NOMO-1 treated with dmso at 0.1 percent for 144 hours (cell line): ENCODE results near the gene PGAP6.
A peak's percentile ranks its signal among the peaks of the same experiment; 100 is the strongest.
"Not testable (repeated sequence)": the region's sequence is repeated elsewhere in the genome, so short reads cannot be mapped to it uniquely, and the experiment has no call there.

Experiments used
- DNase-seq: peaks from one replicate; lab custom pipeline; 2025; ENCODE audit not compliant: unreplicated experiment; lab: John Stamatoyannopoulos, UW

PGAP6 gene

GRCh38 chr16:404971-405486, 23.3 kb upstream of the PGAP6 start:
- DNase-seq, result no peak

- peak; percentile 69 for DNase-seq
Measured at GRCh38 chr16:401468-402348, 19.9 kb upstream of the PGAP6 start, which contains the start of gene DECR2. Gene DECR2 (plus strand): TSS chr16:401885. CDS start chr16:401964, 79 bp downstream.

- DNase-seq, result no peak
Measured at GRCh38 chr16:400061-400591, 18.3 kb upstream of the PGAP6 start.

GRCh38 chr16:399340-400019, 17.7 kb upstream of the PGAP6 start:
- DNase-seq, result no peak

- no peak for DNase-seq
Measured at GRCh38 chr16:398561-399339, 17.0 kb upstream of the PGAP6 start.

- DNase-seq, result peak; percentile 45
Measured at GRCh38 chr16:397736-398332, 16.1 kb upstream of the PGAP6 start.

GRCh38 chr16:397135-397661, 15.4 kb upstream of the PGAP6 start, which contains the start of gene NME4:
Gene NME4 (plus strand): TSS chr16:397199. CDS start chr16:397223, 24 bp downstream.
- DNase-seq, result no peak

GRCh38 chr16:396605-397004, 14.8 kb upstream of the PGAP6 start:
- DNase-seq, result peak; percentile 6

GRCh38 chr16:396199-396598, 14.4 kb upstream of the PGAP6 start:
- DNase-seq, result no peak

GRCh38 chr16:392450-393030, 10.8 kb upstream of the PGAP6 start:
- DNase-seq, result no peak

- DNase-seq, result peak; percentile 50
Measured at GRCh38 chr16:391885-392335, 10.1 kb upstream of the PGAP6 start.

GRCh38 chr16:389352-389751, 7.6 kb upstream of the PGAP6 start:
- DNase-seq, result no peak

- not testable (repeated sequence) for DNase-seq
Measured at GRCh38 chr16:387761-388666, 6.2 kb upstream of the PGAP6 start.

GRCh38 chr16:386641-387156, 4.9 kb upstream of the PGAP6 start:
- no peak for DNase-seq

GRCh38 chr16:383326-384051, 1.7 kb upstream of the PGAP6 start:
- DNase-seq, result no peak

GRCh38 chr16:381012-381788, 578 bp downstream of the PGAP6 start:
- DNase-seq, result no peak

GRCh38 chr16:380762-381011, 1.1 kb downstream of the PGAP6 start:
- no peak for DNase-seq
